Esophagus squamous epithelium (tissue), 4 donors: ENCODE measurements around the gene FAM168A.
"Not testable (repeated sequence)": the region's sequence is repeated elsewhere in the genome, so short reads cannot be mapped to it uniquely, and the experiment has no call there.

Experiments
- POLR2A ChIP-seq, 4 donors: fragments of 450-650 bp; IDR thresholded peaks; one replicate each; pipeline ENCODE4 v1.6.1; 2017; ENCODE audit warnings: antibody characterized with exemption in 4 of 4, mild to moderate bottlenecking in 4 of 4, moderate library complexity in 3 of 4
- TF ChIP-seq, protein P1 (sequence below), 6 experiments: fragments of 450-650 bp in 4 of 6; fragments of 200-600 bp in 2 of 6; sonication (generic) in 2 of 6; IDR thresholded peaks; one replicate each; pipeline ENCODE4 v1.5.1; 2016 to 2019; ENCODE audit warnings: antibody characterized with exemption in 6 of 6, mild to moderate bottlenecking in 4 of 6, moderate library complexity in 4 of 6

DNA sequence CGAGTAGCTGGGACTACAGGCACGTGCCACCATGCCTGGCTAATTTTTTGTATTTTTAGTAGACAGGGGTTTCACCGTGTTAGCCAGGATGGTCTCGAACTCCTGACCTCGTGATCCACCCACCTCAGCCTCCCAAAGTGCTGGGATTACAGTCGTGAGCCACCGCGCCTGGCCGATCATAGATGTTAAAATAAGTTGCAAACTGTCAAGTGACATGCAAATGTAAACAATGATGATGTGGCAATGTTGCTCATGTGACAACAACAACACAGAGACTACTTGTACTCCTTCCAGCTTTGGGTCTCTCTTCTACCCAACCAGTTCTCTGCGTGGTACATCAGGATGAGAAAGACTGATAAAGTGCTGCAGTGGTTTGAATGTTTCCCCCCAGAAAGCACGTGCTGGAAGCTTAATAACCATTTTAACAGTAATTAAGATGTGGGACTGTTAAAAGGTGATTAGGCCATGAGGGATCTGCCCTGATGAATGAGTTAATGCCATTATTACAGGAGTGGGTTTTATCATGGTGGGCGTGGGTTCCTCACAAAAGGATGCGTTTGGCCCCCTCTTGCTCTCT lies 127.8 kb downstream of the FAM168A start:
- TF ChIP-seq POLR2A (IDR thresholded peaks at IDR 0.05) = not testable (repeated sequence)
- TF ChIP-seq, protein P1, sequence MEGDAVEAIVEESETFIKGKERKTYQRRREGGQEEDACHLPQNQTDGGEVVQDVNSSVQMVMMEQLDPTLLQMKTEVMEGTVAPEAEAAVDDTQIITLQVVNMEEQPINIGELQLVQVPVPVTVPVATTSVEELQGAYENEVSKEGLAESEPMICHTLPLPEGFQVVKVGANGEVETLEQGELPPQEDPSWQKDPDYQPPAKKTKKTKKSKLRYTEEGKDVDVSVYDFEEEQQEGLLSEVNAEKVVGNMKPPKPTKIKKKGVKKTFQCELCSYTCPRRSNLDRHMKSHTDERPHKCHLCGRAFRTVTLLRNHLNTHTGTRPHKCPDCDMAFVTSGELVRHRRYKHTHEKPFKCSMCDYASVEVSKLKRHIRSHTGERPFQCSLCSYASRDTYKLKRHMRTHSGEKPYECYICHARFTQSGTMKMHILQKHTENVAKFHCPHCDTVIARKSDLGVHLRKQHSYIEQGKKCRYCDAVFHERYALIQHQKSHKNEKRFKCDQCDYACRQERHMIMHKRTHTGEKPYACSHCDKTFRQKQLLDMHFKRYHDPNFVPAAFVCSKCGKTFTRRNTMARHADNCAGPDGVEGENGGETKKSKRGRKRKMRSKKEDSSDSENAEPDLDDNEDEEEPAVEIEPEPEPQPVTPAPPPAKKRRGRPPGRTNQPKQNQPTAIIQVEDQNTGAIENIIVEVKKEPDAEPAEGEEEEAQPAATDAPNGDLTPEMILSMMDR (IDR thresholded peaks at IDR 0.05) = not testable (repeated sequence)
